IMR-90 (cell line): Measurements from ENCODE around the gene CDH9. TPM values are rescaled to one million over a fixed set of nuclear protein-coding genes. Genes with fewer than 3 reads are reported as not detected.

Experiments used
- ATAC-seq: fragments of 200-7000 bp; cut with Tn5 transposase; 2 replicates; pipeline ENCODE4 v1.9.1; 2020; ENCODE audit warnings: low read depth, mild to moderate bottlenecking, moderate library complexity
- BruUV-seq: library from RNA; stranded (reverse); fragments of 400-500 nt; replicated peaks from 2 replicates; lab custom pipeline; 2021; lab: Mats Ljungman, UMichigan
- CTCF ChIA-PET: fragments of 300-600 bp; formaldehyde crosslinking; extraction: SDS; loops from one replicate; lab custom pipeline; 2021; ENCODE audit warnings: antibody characterized with exemption; lab: Yijun Ruan, JAX
- POLR2A ChIA-PET: fragments of 300-600 bp; sonication (Branson Sonifier 250); formaldehyde crosslinking; loops from one replicate; lab custom pipeline; 2022; ENCODE audit warnings: antibody characterized with exemption; ENCODE audit not compliant: unreplicated experiment; lab: Charles Lee
- DNase-seq: peaks from one replicate; pipeline ENCODE4 v3.0.0; 2013
- H2AFZ ChIP-seq: replicated peaks from 2 replicates; pipeline ENCODE3; 2013; ENCODE audit warnings: low read length, mild to moderate bottlenecking; ENCODE audit not compliant: poor library complexity
- H2AK5ac ChIP-seq: 2 replicates; pipeline ENCODE4 v1.6.1; 2013; ENCODE audit warnings: low read depth, low read length, inconsistent platforms
- H2AK9ac ChIP-seq: replicated peaks from 2 replicates; pipeline ENCODE3; 2013; ENCODE audit warnings: mild to moderate bottlenecking, low read depth, low read length, moderate library complexity; ENCODE audit not compliant: poor library complexity
- H2BK120ac ChIP-seq: 2 replicates; pipeline ENCODE4 v1.6.1; 2013; ENCODE audit warnings: low read depth, low read length, inconsistent platforms
- H2BK15ac ChIP-seq: 3 replicates; pipeline ENCODE4 v1.6.1; 2013; ENCODE audit warnings: low read depth, low read length, inconsistent platforms
- H2BK20ac ChIP-seq: 2 replicates; pipeline ENCODE4 v1.6.1; 2013; ENCODE audit warnings: low read depth, mild to moderate bottlenecking, inconsistent platforms, low read length, moderate library complexity
- H2BK5ac ChIP-seq: 2 replicates; pipeline ENCODE4 v1.6.1; 2013; ENCODE audit warnings: mild to moderate bottlenecking, low read depth, low read length, inconsistent platforms; ENCODE audit not compliant: poor library complexity, severe bottlenecking
- H3K14ac ChIP-seq: replicated peaks from 2 replicates; pipeline ENCODE4 v1.6.1; 2013; ENCODE audit warnings: low read depth, low read length, inconsistent platforms
- H3K18ac ChIP-seq: 2 replicates; pipeline ENCODE4 v1.6.1; 2013; ENCODE audit warnings: low read depth, low read length, control low read depth
- H3K23ac ChIP-seq: 2 replicates; pipeline ENCODE4 v1.6.1; 2013; ENCODE audit warnings: low read depth, low read length, inconsistent platforms
- H3K27ac ChIP-seq: 2 replicates; pipeline ENCODE4 v1.5.1; 2013; ENCODE audit warnings: mild to moderate bottlenecking, control low read depth, low read length; ENCODE audit not compliant: insufficient read depth
- H3K27me3 ChIP-seq: 2 replicates; pipeline ENCODE4 v1.6.1; 2013; ENCODE audit warnings: low read length; ENCODE audit not compliant: control insufficient read depth, insufficient read depth
- H3K36me3 ChIP-seq: 2 replicates; pipeline ENCODE4 v1.6.1; 2013; ENCODE audit warnings: low read length, mixed read lengths; ENCODE audit not compliant: control insufficient read depth, insufficient read depth
- H3K4ac ChIP-seq: 2 replicates; pipeline ENCODE4 v1.6.1; 2013; ENCODE audit warnings: low read depth, low read length, inconsistent platforms
- H3K4me1 ChIP-seq: 2 replicates; pipeline ENCODE4 v1.6.1; 2013; ENCODE audit warnings: low read length, mixed read lengths; ENCODE audit not compliant: control insufficient read depth, insufficient read depth
- H3K4me2 ChIP-seq: 2 replicates; pipeline ENCODE4 v1.6.1; 2013; ENCODE audit warnings: low read depth, mild to moderate bottlenecking, control low read depth, low read length, moderate library complexity
- H3K4me3 ChIP-seq: 2 replicates; pipeline ENCODE4 v1.5.1; 2013; ENCODE audit warnings: low read depth, mild to moderate bottlenecking, control low read depth, low read length, moderate library complexity; ENCODE audit not compliant: insufficient read depth
- H3K56ac ChIP-seq: 2 replicates; pipeline ENCODE4 v1.6.1; 2013; ENCODE audit warnings: low read length, inconsistent platforms; ENCODE audit not compliant: insufficient read depth; ENCODE audit errors: extremely low read depth
- H3K79me1 ChIP-seq, 2 experiments: 2 replicates each; pipeline ENCODE4 v1.6.1; 2013; ENCODE audit warnings: low read length in 2 of 2, inconsistent platforms in 1 of 2, low read depth in 1 of 2
- H3K9ac ChIP-seq: 2 replicates; pipeline ENCODE4 v1.6.1; 2013; ENCODE audit warnings: low read depth, low read length, control low read depth
- H3K9me1 ChIP-seq: 2 replicates; pipeline ENCODE4 v1.6.1; 2013; ENCODE audit warnings: low read length, inconsistent platforms; ENCODE audit not compliant: insufficient read depth
- H3K9me3 ChIP-seq: 2 replicates; pipeline ENCODE4 v1.6.1; 2013; ENCODE audit warnings: low read length; ENCODE audit not compliant: control insufficient read depth, insufficient read depth
- H4K20me1 ChIP-seq: 2 replicates; pipeline ENCODE4 v1.6.1; 2013; ENCODE audit warnings: low read length, inconsistent platforms; ENCODE audit not compliant: insufficient read depth
- H4K5ac ChIP-seq: 2 replicates; pipeline ENCODE4 v1.6.1; 2013; ENCODE audit warnings: mild to moderate bottlenecking, low read depth, low read length, control low read depth
- H4K8ac ChIP-seq, 2 experiments: 2 replicates each; pipeline ENCODE4 v1.6.1; 2013; ENCODE audit warnings: low read depth in 2 of 2, low read length in 2 of 2, control low read depth in 1 of 2, inconsistent platforms in 1 of 2
- H4K91ac ChIP-seq: 2 replicates; pipeline ENCODE4 v1.6.1; 2013; ENCODE audit warnings: low read depth, low read length, inconsistent platforms; ENCODE audit not compliant: insufficient read depth
- BHLHE40 ChIP-seq: fragments of 150-350 bp; IDR thresholded peaks from 2 replicates; pipeline ENCODE4 v1.6.1; 2016; ENCODE audit warnings: mild to moderate bottlenecking, low read depth, low read length
- CEBPB ChIP-seq: IDR thresholded peaks from 2 replicates; pipeline ENCODE4 v1.6.1; 2012; ENCODE audit warnings: low read depth, low read length, improper control_type of control experiment
- CHD1 ChIP-seq: IDR thresholded peaks from 2 replicates; pipeline ENCODE4 v1.6.1; 2012; ENCODE audit warnings: low read depth, low read length, improper control_type of control experiment
- FOS ChIP-seq: fragments of 150-350 bp; IDR thresholded peaks from 2 replicates; pipeline ENCODE4 v1.6.1; 2016; ENCODE audit warnings: low read depth, low read length
- MAFK ChIP-seq: IDR thresholded peaks from 2 replicates; pipeline ENCODE4 v1.6.1; 2012; ENCODE audit warnings: low read depth, low read length, improper control_type of control experiment
- MAZ ChIP-seq: IDR thresholded peaks from 2 replicates; pipeline ENCODE4 v1.6.1; 2012; ENCODE audit warnings: low read depth, mild to moderate bottlenecking, low read length, improper control_type of control experiment, moderate library complexity, borderline replicate concordance
- MXI1 ChIP-seq: IDR thresholded peaks from 2 replicates; pipeline ENCODE4 v1.6.1; 2012; ENCODE audit warnings: low read depth, mild to moderate bottlenecking, low read length, moderate library complexity, borderline replicate concordance
- NFE2L2 ChIP-seq: fragments of 150-350 bp; IDR thresholded peaks from 2 replicates; pipeline ENCODE4 v1.6.1; 2016; ENCODE audit warnings: low read depth, mild to moderate bottlenecking, low read length
- POLR2A ChIP-seq: IDR thresholded peaks from 2 replicates; pipeline ENCODE4 v1.6.1; 2012; ENCODE audit warnings: mild to moderate bottlenecking, low read depth, low read length
- RAD21 ChIP-seq: IDR thresholded peaks from 2 replicates; pipeline ENCODE4 v1.6.1; 2012; ENCODE audit warnings: low read length, improper control_type of control experiment
- RCOR1 ChIP-seq: IDR thresholded peaks from 2 replicates; pipeline ENCODE4 v1.6.1; 2012; ENCODE audit warnings: mild to moderate bottlenecking, low read length, improper control_type of control experiment; ENCODE audit not compliant: insufficient replicate concordance
- RFX5 ChIP-seq: IDR thresholded peaks from 2 replicates; pipeline ENCODE4 v1.8.0; 2012; ENCODE audit warnings: low read depth, mild to moderate bottlenecking, low read length, moderate library complexity
- SMC3 ChIP-seq: fragments of 150-350 bp; IDR thresholded peaks from 2 replicates; pipeline ENCODE4 v1.6.1; 2016; ENCODE audit warnings: low read depth, mild to moderate bottlenecking, antibody characterized with exemption, low read length, moderate library complexity
- dilution Hi-C: fragments of 300-500 bp; cut with HindIII; formaldehyde crosslinking; loops from one replicate; pipeline ENCODE4 v1.14.3; 2018; ENCODE audit warnings: low sequenced_read_pairs; ENCODE audit not compliant: unreplicated experiment
- in situ Hi-C: fragments of 300-500 bp; cut with MboI; formaldehyde crosslinking; loops from 3 replicates; pipeline ENCODE4 v1.14.3; 2019; ENCODE audit warnings: low sequenced_read_pairs, inconsistent platforms, mixed read lengths
- intact Hi-C: fragments of 100-400 bp; cut with micrococcal nuclease; formaldehyde crosslinking; loops from 2 replicates; pipeline ENCODE4 v1.10.0; 2022
- polyA plus RNA-seq, 3 experiments: library from polyadenylated mRNA; depleted of rRNA; stranded (reverse); fragments of >200 nt; gene quantifications; 2 replicates each; pipeline ENCODE4 v1.2.3, GENCODE V29; 2012; ENCODE audit warnings: low replicate concordance in 1 of 3
- total RNA-seq: library from RNA; depleted of rRNA; stranded (reverse); fragments of >200 nt; gene quantifications from 2 replicates; pipeline ENCODE4 v1.2.3, GENCODE V29; 2012
- TF ChIP-seq, protein P1 (sequence below): fragments of 150-350 bp; IDR thresholded peaks from 2 replicates; pipeline ENCODE4 v1.6.1; 2017; ENCODE audit warnings: mild to moderate bottlenecking, antibody characterized with exemption, low read length, low read depth
- TF ChIP-seq, protein P2 (sequence below): conservative IDR thresholded peaks from 2 replicates; pipeline ENCODE4 v1.5.1; 2012; ENCODE audit warnings: mild to moderate bottlenecking, low read depth, low read length, improper control_type of control experiment
- TF ChIP-seq, protein P3 (sequence below): fragments of 150-350 bp; IDR thresholded peaks from 2 replicates; pipeline ENCODE4 v1.6.1; 2016; ENCODE audit warnings: low read depth, mild to moderate bottlenecking, low read length, moderate library complexity, borderline replicate concordance

CDH9 gene
- total and polyA plus RNA-seq, 2 of the 4 experiments (the other 2 are of a cell fraction), result not detected

DNA sequence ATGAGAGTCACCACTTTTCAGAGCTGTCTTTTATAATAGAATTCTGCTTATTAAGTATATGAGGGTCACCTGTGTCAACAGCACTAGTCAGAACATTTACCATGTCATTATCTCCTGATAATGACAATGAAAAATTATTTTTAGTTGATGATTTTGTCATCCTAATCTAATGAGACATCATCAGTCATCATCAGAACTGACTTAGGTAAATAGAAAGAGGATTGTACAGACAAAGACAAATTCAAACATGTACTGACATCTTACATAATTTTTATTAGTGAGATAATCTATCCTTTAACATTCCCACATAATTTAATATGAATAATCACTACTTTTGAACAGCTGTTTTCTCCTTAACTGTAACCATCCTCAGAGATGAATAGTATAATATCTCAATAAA is 22.6 kb downstream of the CDH9 start:
- no peak overlapping the region for H4K91ac ChIP-seq
- H2AFZ ChIP-seq, result no peak overlapping the region
- H3K56ac ChIP-seq, result no peak overlapping the region
- no peak overlapping the region for H3K27ac ChIP-seq
- ChIA-PET CTCF (no interaction called here), POLR2A (no interaction called here)
- H3K27me3 ChIP-seq, result no peaks in the 10 kb centered on the region
- H3K9me3 ChIP-seq, result no peaks in the 10 kb centered on the region
- H3K9me1 ChIP-seq, result no peaks in the 10 kb centered on the region
- no peak overlapping the region for H3K23ac ChIP-seq
- TF ChIP-seq SMC3 (no peak), POLR2A (no peak), NFE2L2 (no peak), RCOR1 (no peak), RAD21 (no peak), CHD1 (no peak), CEBPB (no peak), RFX5 (no peak), MAZ (no peak), MXI1 (no peak), BHLHE40 (no peak), MAFK (no peak), FOS (no peak)
- TF ChIP-seq, protein P1, sequence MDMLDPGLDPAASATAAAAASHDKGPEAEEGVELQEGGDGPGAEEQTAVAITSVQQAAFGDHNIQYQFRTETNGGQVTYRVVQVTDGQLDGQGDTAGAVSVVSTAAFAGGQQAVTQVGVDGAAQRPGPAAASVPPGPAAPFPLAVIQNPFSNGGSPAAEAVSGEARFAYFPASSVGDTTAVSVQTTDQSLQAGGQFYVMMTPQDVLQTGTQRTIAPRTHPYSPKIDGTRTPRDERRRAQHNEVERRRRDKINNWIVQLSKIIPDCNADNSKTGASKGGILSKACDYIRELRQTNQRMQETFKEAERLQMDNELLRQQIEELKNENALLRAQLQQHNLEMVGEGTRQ, result no peak
- TF ChIP-seq, protein P2, sequence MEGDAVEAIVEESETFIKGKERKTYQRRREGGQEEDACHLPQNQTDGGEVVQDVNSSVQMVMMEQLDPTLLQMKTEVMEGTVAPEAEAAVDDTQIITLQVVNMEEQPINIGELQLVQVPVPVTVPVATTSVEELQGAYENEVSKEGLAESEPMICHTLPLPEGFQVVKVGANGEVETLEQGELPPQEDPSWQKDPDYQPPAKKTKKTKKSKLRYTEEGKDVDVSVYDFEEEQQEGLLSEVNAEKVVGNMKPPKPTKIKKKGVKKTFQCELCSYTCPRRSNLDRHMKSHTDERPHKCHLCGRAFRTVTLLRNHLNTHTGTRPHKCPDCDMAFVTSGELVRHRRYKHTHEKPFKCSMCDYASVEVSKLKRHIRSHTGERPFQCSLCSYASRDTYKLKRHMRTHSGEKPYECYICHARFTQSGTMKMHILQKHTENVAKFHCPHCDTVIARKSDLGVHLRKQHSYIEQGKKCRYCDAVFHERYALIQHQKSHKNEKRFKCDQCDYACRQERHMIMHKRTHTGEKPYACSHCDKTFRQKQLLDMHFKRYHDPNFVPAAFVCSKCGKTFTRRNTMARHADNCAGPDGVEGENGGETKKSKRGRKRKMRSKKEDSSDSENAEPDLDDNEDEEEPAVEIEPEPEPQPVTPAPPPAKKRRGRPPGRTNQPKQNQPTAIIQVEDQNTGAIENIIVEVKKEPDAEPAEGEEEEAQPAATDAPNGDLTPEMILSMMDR, result no peak
- TF ChIP-seq, protein P3, sequence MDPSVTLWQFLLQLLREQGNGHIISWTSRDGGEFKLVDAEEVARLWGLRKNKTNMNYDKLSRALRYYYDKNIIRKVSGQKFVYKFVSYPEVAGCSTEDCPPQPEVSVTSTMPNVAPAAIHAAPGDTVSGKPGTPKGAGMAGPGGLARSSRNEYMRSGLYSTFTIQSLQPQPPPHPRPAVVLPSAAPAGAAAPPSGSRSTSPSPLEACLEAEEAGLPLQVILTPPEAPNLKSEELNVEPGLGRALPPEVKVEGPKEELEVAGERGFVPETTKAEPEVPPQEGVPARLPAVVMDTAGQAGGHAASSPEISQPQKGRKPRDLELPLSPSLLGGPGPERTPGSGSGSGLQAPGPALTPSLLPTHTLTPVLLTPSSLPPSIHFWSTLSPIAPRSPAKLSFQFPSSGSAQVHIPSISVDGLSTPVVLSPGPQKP, result no peak
- no peaks in the 10 kb centered on the region for H3K4me1 ChIP-seq
- no peak overlapping the region for H3K18ac ChIP-seq
- BruUV-seq, result no TSS peak
- no peak overlapping the region for H2AK5ac ChIP-seq
- no peaks in the 10 kb centered on the region for H3K79me1 ChIP-seq
- dilution Hi-C loops (no loop called here), intact Hi-C loops (no loop called here), in situ Hi-C loops (no loop called here)
- no peak overlapping the region for H3K4me3 ChIP-seq
- DNase-seq, result no peak
- H4K5ac ChIP-seq, result no peak overlapping the region
- H3K36me3 ChIP-seq, result no peaks in the 10 kb centered on the region
- H2BK20ac ChIP-seq, result no peak overlapping the region
- H4K20me1 ChIP-seq, result no peaks in the 10 kb centered on the region
- no peak overlapping the region for H2AK9ac ChIP-seq
- H3K4ac ChIP-seq, result no peak overlapping the region
- H4K8ac ChIP-seq, result no peak overlapping the region
- H2BK120ac ChIP-seq, result no peak overlapping the region
- no peak for ATAC-seq
- H3K14ac ChIP-seq, result no peak overlapping the region
- H3K4me2 ChIP-seq, result no peak overlapping the region
- H2BK15ac ChIP-seq, result no peak overlapping the region
- H2BK5ac ChIP-seq, result no peak overlapping the region
- no peak overlapping the region for H3K9ac ChIP-seq
